Measurements from ENCODE around the gene LTC4S. TPM values are rescaled to one million over a fixed set of nuclear protein-coding genes. Genes with fewer than 3 reads are reported as not detected.

The LTC4S gene
- total and polyA plus RNA-seq, 2 donors (not counting 3 experiments of a cell fraction or from before 2014, with no cell fraction given): 0.95 to 6.3 TPM

GRCh38 chr5:179786861-179787260 is 6.9 kb upstream of the LTC4S start:
- H3K9ac ChIP-seq (replicated peaks; ENCODE audit: extremely low read depth, insufficient read depth, low read length): no peak overlapping the region
- ChIA-PET POLR2A (no interaction called here), CTCF (no interaction called here)
- no peak overlapping the region for H3K4me3 ChIP-seq (replicated peaks in 1 of 3; ENCODE audit: insufficient read depth in 1 of 3, low read depth in 1 of 3, low read length in 3 of 3)
- dilution Hi-C loops (cut with MboI; ENCODE audit: extremely low pct_ligation_motif_present, low sequenced_read_pairs): no loop called here
- H3K4me2 ChIP-seq (ENCODE audit: insufficient read depth, low read length): no peak overlapping the region
- DNase-seq (ENCODE audit: low read depth, low spot score): no peak
- no peaks in the 10 kb centered on the region for H3K27me3 ChIP-seq (ENCODE audit: control insufficient read depth in 2 of 2, insufficient read depth in 2 of 2, low read length in 2 of 2)
- no peaks in the 10 kb centered on the region for H3K9me1 ChIP-seq (replicated peaks; ENCODE audit: control insufficient read depth, extremely low read depth, insufficient read depth, low read length)
- no peak overlapping the region for H3K27ac ChIP-seq (ENCODE audit: insufficient read depth, low read depth, low read length)
- no TSS peak for BruUV-seq (replicated peaks)
- H4K20me1 ChIP-seq (replicated peaks; ENCODE audit: control insufficient read depth, extremely low read depth, insufficient read depth, low read length): no peaks in the 10 kb centered on the region
- TF ChIP-seq, protein P1, sequence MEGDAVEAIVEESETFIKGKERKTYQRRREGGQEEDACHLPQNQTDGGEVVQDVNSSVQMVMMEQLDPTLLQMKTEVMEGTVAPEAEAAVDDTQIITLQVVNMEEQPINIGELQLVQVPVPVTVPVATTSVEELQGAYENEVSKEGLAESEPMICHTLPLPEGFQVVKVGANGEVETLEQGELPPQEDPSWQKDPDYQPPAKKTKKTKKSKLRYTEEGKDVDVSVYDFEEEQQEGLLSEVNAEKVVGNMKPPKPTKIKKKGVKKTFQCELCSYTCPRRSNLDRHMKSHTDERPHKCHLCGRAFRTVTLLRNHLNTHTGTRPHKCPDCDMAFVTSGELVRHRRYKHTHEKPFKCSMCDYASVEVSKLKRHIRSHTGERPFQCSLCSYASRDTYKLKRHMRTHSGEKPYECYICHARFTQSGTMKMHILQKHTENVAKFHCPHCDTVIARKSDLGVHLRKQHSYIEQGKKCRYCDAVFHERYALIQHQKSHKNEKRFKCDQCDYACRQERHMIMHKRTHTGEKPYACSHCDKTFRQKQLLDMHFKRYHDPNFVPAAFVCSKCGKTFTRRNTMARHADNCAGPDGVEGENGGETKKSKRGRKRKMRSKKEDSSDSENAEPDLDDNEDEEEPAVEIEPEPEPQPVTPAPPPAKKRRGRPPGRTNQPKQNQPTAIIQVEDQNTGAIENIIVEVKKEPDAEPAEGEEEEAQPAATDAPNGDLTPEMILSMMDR (IDR thresholded peaks at IDR 0.05; ENCODE audit: extremely low read depth in 1 of 2, insufficient read depth in 1 of 2, low read depth in 1 of 2, low read length in 2 of 2): no peak
- TF ChIP-seq, protein P2, sequence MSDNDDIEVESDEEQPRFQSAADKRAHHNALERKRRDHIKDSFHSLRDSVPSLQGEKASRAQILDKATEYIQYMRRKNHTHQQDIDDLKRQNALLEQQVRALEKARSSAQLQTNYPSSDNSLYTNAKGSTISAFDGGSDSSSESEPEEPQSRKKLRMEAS (IDR thresholded peaks at IDR 0.05; ENCODE audit: insufficient read depth, insufficient read length): no peak
- TF ChIP-seq MYC (IDR thresholded peaks at IDR 0.05; ENCODE audit: low read depth, low read length): no peak
- no peaks in the 10 kb centered on the region for H3K36me3 ChIP-seq (ENCODE audit: control insufficient read depth in 2 of 2, extremely low read depth in 1 of 2, insufficient read depth in 2 of 2, low read length in 2 of 2)
- no peak overlapping the region for H2AFZ ChIP-seq (ENCODE audit: low read depth, low read length)
- intact Hi-C loops (cut with micrococcal nuclease): no loop called here
- H3K4me1 ChIP-seq (ENCODE audit: control insufficient read depth, extremely low read depth, insufficient read depth, low read length): no peaks in the 10 kb centered on the region
- FAIRE-seq: no peak
- H3K9me3 ChIP-seq (replicated peaks; ENCODE audit: control insufficient read depth, insufficient read depth, low read length): no peaks in the 10 kb centered on the region
- no peaks in the 10 kb centered on the region for H3K79me2 ChIP-seq (ENCODE audit: control insufficient read depth, insufficient read depth, low read length)

- TF ChIP-seq, protein P1 (IDR thresholded peaks at IDR 0.05; ENCODE audit: extremely low read depth in 1 of 2, insufficient read depth in 1 of 2, low read depth in 1 of 2, low read length in 2 of 2): no peak
- TF ChIP-seq FOS (IDR thresholded peaks at IDR 0.05; ENCODE audit: borderline replicate concordance, insufficient read depth, low read length) (no peak), POLR2AphosphoS5 (IDR thresholded peaks at IDR 0.05; ENCODE audit: insufficient read depth, low read depth, low read length) (no peak), GATA2 (IDR thresholded peaks at IDR 0.05; ENCODE audit: insufficient read depth, insufficient read length, low read depth, low read length) (no peak), MYC (IDR thresholded peaks at IDR 0.05; ENCODE audit: low read depth, low read length) (no peak), JUN (IDR thresholded peaks at IDR 0.05; ENCODE audit: borderline replicate concordance, insufficient read depth, insufficient read length, low read depth) (no peak), EZH2 (IDR thresholded peaks at IDR 0.05; ENCODE audit: borderline replicate concordance, low read depth, low read length, severe bottlenecking) (no peak), POLR2A (IDR thresholded peaks at IDR 0.05; ENCODE audit: low read depth, low read length) (no peak)
- TF ChIP-seq, protein P2 (IDR thresholded peaks at IDR 0.05; ENCODE audit: insufficient read depth, insufficient read length): no peak
- DNase-seq (ENCODE audit: low read depth, low spot score): no peak
- no peak for FAIRE-seq
- dilution Hi-C loops (cut with MboI; ENCODE audit: extremely low pct_ligation_motif_present, low sequenced_read_pairs) (no loop called here), intact Hi-C loops (cut with micrococcal nuclease) (no loop called here)
- Histone ChIP-seq H3K9me3 (replicated peaks; ENCODE audit: control insufficient read depth, insufficient read depth, low read length) (no peaks in the 10 kb centered on the region), H3K4me3 (replicated peaks in 1 of 3; ENCODE audit: insufficient read depth in 1 of 3, low read depth in 1 of 3, low read length in 3 of 3) (no peak overlapping the region), H4K20me1 (replicated peaks; ENCODE audit: control insufficient read depth, extremely low read depth, insufficient read depth, low read length) (no peaks in the 10 kb centered on the region), H3K27ac (ENCODE audit: insufficient read depth, low read depth, low read length) (no peak overlapping the region), H3K79me2 (ENCODE audit: control insufficient read depth, insufficient read depth, low read length) (no peaks in the 10 kb centered on the region), H3K27me3 (ENCODE audit: control insufficient read depth in 2 of 2, insufficient read depth in 2 of 2, low read length in 2 of 2) (no peaks in the 10 kb centered on the region), H3K4me1 (ENCODE audit: control insufficient read depth, extremely low read depth, insufficient read depth, low read length) (no peaks in the 10 kb centered on the region), H3K36me3 (ENCODE audit: control insufficient read depth in 2 of 2, extremely low read depth in 1 of 2, insufficient read depth in 2 of 2, low read length in 2 of 2) (no peaks in the 10 kb centered on the region), H3K9me1 (replicated peaks; ENCODE audit: control insufficient read depth, extremely low read depth, insufficient read depth, low read length) (no peaks in the 10 kb centered on the region), H3K9ac (replicated peaks; ENCODE audit: extremely low read depth, insufficient read depth, low read length) (no peak overlapping the region), H3K4me2 (ENCODE audit: insufficient read depth, low read length) (no peak overlapping the region), H2AFZ (ENCODE audit: low read depth, low read length) (no peak overlapping the region)
- CTCF ChIA-PET: interaction anchor here (1.2 to 1.4 kb wide), 4 partner anchors 8 to 26 kb away, joined by 3 to 4 read pairs (median 3); no protein-coding TSS in a partner anchor
- no TSS peak for BruUV-seq (replicated peaks)
- POLR2A ChIA-PET: no interaction called here
These were observed 5.5 kb upstream of the LTC4S start for GRCh38 chr5:179788193-179788854.

Data from endothelial cell of umbilical vein (primary cell).